Measurements from ENCODE around the gene ELMO2. TPM values are rescaled to one million over a fixed set of nuclear protein-coding genes. Genes with fewer than 3 reads are reported as not detected.

Gene ELMO2
- total RNA-seq, 6 donors from 2014 or later = 36.4 to 103 (median 46.3) TPM

DNA sequence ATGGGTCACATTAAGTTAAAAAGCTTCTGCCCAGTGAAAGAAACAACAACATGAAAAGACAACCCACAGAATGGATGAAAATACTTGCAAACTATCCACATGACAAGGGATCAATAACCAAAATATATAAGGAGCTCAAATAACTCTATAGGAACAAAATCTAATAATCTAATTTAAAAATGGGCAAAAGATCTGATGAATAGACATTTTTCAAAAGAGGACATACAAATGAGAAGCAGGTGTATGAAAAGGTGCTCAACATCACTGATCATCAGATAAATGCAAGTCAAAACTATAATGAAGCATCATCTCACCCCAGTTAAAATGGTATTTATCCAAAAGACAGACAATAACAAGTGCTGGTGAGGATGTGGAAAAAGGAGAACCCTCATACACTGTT, 21.0 kb upstream of the ELMO2 start:
- DNase-seq (no peak), ATAC-seq (ENCODE audit: low FRiP score in 2 of 2) (no peak)
- H3K27ac ChIP-seq = no peak overlapping the region
- no peaks in the 10 kb centered on the region for H3K36me3 ChIP-seq
- no peaks in the 10 kb centered on the region for H3K9me3 ChIP-seq
- H3K4me1 ChIP-seq = no peaks in the 10 kb centered on the region
- no peak overlapping the region for H3K4me3 ChIP-seq
- no peak for TF ChIP-seq CTCF (IDR thresholded peaks at IDR 0.05)
- no peak for TF ChIP-seq POLR2AphosphoS5 (IDR thresholded peaks at IDR 0.05)
- no peaks in the 10 kb centered on the region for H3K27me3 ChIP-seq

- no peak for TF ChIP-seq EP300 (IDR thresholded peaks at IDR 0.05)
- ATAC-seq (ENCODE audit: low FRiP score in 2 of 2) (no peak), DNase-seq (no peak)
- WGBS, 2 donors = 98 to 100% methylated on average over 2 of the region's 2 CpGs
- Histone ChIP-seq H3K36me3 (no peaks in the 10 kb centered on the region), H3K27ac (no peak overlapping the region), H3K9me3 (no peaks in the 10 kb centered on the region), H3K27me3 (no peaks in the 10 kb centered on the region), H3K4me3 (no peak overlapping the region), H3K4me1 (no peaks in the 10 kb centered on the region)
Observed at GRCh38 chr20:46423882-46424482, 17.6 kb upstream of the ELMO2 start.

GRCh38 chr20:46423342-46423741, 16.9 kb upstream of the ELMO2 start:
- H3K4me1 ChIP-seq = no peaks in the 10 kb centered on the region
- no peak overlapping the region for H3K27ac ChIP-seq
- WGBS, 2 donors = 54 to 57% methylated on average over 3 of the region's 3 CpGs
- H3K27me3 ChIP-seq = no peaks in the 10 kb centered on the region
- H3K9me3 ChIP-seq = no peaks in the 10 kb centered on the region
- no peak overlapping the region for H3K4me3 ChIP-seq
- no peak for ATAC-seq (ENCODE audit: low FRiP score in 2 of 2)
- no peaks in the 10 kb centered on the region for H3K36me3 ChIP-seq
- TF ChIP-seq POLR2A (IDR thresholded peaks at IDR 0.05) (no peak), CTCF (IDR thresholded peaks at IDR 0.05) (no peak), EP300 (IDR thresholded peaks at IDR 0.05) (no peak), POLR2AphosphoS5 (IDR thresholded peaks at IDR 0.05) (no peak)
- DNase-seq = no peak

DNA sequence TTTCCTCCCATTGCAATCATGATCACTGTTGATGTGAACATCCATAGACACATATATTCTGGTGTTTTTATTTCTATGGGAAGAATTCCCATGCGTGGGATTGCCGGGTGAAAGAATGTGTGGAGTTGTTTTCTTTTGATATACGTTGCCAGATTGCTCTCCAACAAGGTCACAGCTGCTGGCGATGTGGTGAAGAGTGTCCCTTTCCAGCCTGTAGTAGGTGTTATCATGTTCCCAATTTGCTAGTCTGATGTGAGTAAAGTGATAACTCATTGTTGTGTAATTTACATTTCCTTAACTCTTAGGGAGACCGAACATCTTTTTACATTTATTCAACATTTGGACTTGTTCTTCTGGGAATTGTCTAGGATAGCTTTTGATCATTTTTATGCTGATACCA, 14.5 kb upstream of the ELMO2 start:
- Histone ChIP-seq H3K4me1 (no peaks in the 10 kb centered on the region), H3K4me3 (no peak overlapping the region), H3K9me3 (no peaks in the 10 kb centered on the region), H3K27ac (no peak overlapping the region), H3K27me3 (no peaks in the 10 kb centered on the region), H3K36me3 (no peaks in the 10 kb centered on the region)
- TF ChIP-seq POLR2AphosphoS5 (IDR thresholded peaks at IDR 0.05) (no peak), POLR2A (IDR thresholded peaks at IDR 0.05) (no peak), EP300 (IDR thresholded peaks at IDR 0.05) (no peak), CTCF (IDR thresholded peaks at IDR 0.05) (no peak)
- ATAC-seq (ENCODE audit: low FRiP score in 2 of 2) (no peak), DNase-seq (no peak)
- WGBS, 2 donors = 41 to 51% methylated on average over 5 of the region's 5 CpGs

DNA sequence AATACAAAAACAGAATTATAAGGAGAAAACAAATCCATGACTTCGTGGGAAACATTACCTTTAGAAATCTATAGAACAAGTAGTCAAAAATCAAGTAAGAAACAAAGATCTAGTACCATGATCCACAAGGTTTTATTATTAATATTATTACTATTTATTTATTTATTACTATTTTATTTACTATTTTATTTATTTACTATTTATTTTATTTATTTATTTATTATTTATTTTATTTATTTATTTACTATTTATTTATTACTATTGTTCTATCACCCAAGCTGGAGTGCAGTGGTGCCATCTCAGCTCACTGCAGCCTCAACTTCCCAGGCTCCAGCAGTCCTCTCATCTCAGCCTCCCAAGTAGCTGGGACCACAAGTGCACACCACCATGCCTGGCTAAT, 13.5 kb upstream of the ELMO2 start:
- ATAC-seq (ENCODE audit: low FRiP score in 2 of 2) (no peak), DNase-seq (no peak)
- TF ChIP-seq POLR2A (IDR thresholded peaks at IDR 0.05) (no peak), POLR2AphosphoS5 (IDR thresholded peaks at IDR 0.05) (no peak), CTCF (IDR thresholded peaks at IDR 0.05) (no peak), EP300 (IDR thresholded peaks at IDR 0.05) (no peak)
- no peak overlapping the region for H3K4me3 ChIP-seq
- no peaks in the 10 kb centered on the region for H3K9me3 ChIP-seq
- H3K27me3 ChIP-seq = no peaks in the 10 kb centered on the region
- no peaks in the 10 kb centered on the region for H3K4me1 ChIP-seq
- no peaks in the 10 kb centered on the region for H3K36me3 ChIP-seq
- WGBS, 2 donors = 81 to 86% methylated on average over 1 of the region's 1 CpG
- H3K27ac ChIP-seq = no peak overlapping the region

All from upper lobe of left lung (tissue), 6 donors.